ENCODE data around the gene COL4A5.
A peak's percentile ranks its signal among the peaks of the same experiment; 100 is the strongest.

The COL4A5 gene

GRCh38 chrX:108541286-108541685 lies 101.6 kb downstream of the COL4A5 start:
- in situ Hi-C loops (cut with MboI; ENCODE audit: low sequenced_read_pairs, unreplicated experiment): no loop called here
- TF ChIP-seq CTCF (IDR thresholded peaks at IDR 0.05; ENCODE audit: borderline replicate concordance, control extremely low read depth, extremely low read depth, insufficient read depth, missing control alignments): no peak
- no peak for DNase-seq (ENCODE audit: low spot score)

DNA sequence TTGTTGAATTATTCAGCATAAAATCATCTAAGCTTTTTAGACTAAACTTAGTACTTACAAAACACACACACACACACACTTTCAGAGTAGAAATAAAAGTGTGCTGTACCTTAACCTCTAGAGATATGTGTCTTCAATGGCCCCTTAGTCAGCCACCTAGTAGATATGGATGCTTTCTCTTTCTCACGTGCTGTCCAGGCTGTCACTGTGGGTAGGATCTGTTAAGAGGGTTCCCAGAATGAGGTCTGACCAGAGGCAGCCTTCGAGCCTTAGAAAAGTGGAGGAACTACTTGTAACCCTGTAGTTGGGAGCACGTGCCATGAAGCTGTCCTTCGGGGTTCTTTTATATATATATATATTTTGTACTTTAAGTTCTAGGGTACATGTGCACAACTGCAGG lies 117.9 kb downstream of the COL4A5 start:
- in situ Hi-C loops (cut with MboI; ENCODE audit: low sequenced_read_pairs, unreplicated experiment): no loop called here
- TF ChIP-seq CTCF (IDR thresholded peaks at IDR 0.05; ENCODE audit: borderline replicate concordance, control extremely low read depth, extremely low read depth, insufficient read depth, missing control alignments): no peak
- no peak for DNase-seq (ENCODE audit: low spot score)

GRCh38 chrX:108558217-108558616 lies 118.6 kb downstream of the COL4A5 start:
- no peak for DNase-seq (ENCODE audit: low spot score)
- in situ Hi-C loops (cut with MboI; ENCODE audit: low sequenced_read_pairs, unreplicated experiment): no loop called here
- TF ChIP-seq CTCF (IDR thresholded peaks at IDR 0.05; ENCODE audit: borderline replicate concordance, control extremely low read depth, extremely low read depth, insufficient read depth, missing control alignments): no peak

DNA sequence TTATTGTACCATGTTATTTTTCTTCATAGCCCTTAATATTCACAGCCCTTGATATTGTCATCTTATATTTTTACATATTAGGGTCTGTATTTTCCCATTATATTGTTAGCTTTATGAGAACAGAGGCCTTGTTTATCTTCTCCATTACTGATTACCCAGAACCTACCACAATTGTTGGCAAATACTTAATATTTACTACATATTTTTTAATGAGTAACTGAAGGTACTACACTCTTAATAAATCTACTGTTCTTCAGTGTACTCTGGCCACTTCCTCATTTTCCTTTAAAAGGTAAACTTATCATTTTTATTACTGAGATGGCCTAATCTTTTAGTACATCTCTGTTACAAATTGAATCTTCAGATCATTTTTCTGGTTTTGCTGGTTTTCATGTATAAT lies 133.5 kb downstream of the COL4A5 start:
- in situ Hi-C loops (cut with MboI; ENCODE audit: low sequenced_read_pairs, unreplicated experiment): no loop called here
- DNase-seq (ENCODE audit: low spot score): no peak
- TF ChIP-seq CTCF (IDR thresholded peaks at IDR 0.05; ENCODE audit: borderline replicate concordance, control extremely low read depth, extremely low read depth, insufficient read depth, missing control alignments): no peak

DNA sequence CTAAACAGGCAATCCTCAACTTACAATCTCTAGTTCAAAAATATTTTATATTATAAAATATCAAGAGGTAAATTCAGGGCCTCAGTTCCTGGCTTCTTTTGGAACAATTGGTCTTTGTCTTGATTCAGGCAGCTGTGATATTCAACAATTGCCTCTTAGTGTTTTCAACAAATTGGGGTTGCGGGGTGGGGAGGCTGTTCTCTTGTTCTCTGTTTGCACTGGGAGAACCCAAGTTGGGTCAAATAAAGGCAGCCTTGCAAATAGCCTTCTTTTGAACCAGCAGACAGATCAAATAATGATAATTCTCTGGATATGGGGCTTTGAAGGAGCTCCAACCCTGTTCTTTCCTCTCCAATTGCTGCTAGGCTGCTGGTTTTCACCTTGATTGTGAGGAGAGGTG lies 142.5 kb downstream of the COL4A5 start:
- no peak for TF ChIP-seq CTCF (IDR thresholded peaks at IDR 0.05; ENCODE audit: borderline replicate concordance, control extremely low read depth, extremely low read depth, insufficient read depth, missing control alignments)
- in situ Hi-C loops (cut with MboI; ENCODE audit: low sequenced_read_pairs, unreplicated experiment): loop anchor here (25.0 kb wide), 1 partner anchor 805 kb away; no protein-coding TSS in a partner anchor
- no peak for DNase-seq (ENCODE audit: low spot score)

GRCh38 chrX:108584617-108585211 lies 145.1 kb downstream of the COL4A5 start:
- in situ Hi-C loops (cut with MboI; ENCODE audit: low sequenced_read_pairs, unreplicated experiment): loop anchor here (25.0 kb wide), 1 partner anchor 803 kb away; no protein-coding TSS in a partner anchor
- peak; percentile 2 for DNase-seq (ENCODE audit: low spot score)
- peak; percentile 50 for TF ChIP-seq CTCF (IDR thresholded peaks at IDR 0.05; ENCODE audit: borderline replicate concordance, control extremely low read depth, extremely low read depth, insufficient read depth, missing control alignments)

Measured in GM13976 (cell line).